T-helper 2 cell treated with Interferon-gamma antibody and Interleukin-4, amounts not matched to agents 100 ng/mL and 5 ng/mL, for 36 hours (primary cell): ENCODE data around the gene MTTP. TPM values are rescaled to one million over a fixed set of nuclear protein-coding genes. Genes with fewer than 3 reads are reported as not detected.

Source experiments
- intact Hi-C: fragments of 100-400 bp; cut with micrococcal nuclease; formaldehyde crosslinking; loops from one replicate; pipeline ENCODE4 v1.15.1; 2023
- total RNA-seq: library from RNA; stranded (reverse); gene quantifications from 2 replicates; pipeline ENCODE4 v1.2.3, GENCODE V29; 2022

Gene MTTP
- total RNA-seq, 1 donor from 2014 or later = not detected

DNA sequence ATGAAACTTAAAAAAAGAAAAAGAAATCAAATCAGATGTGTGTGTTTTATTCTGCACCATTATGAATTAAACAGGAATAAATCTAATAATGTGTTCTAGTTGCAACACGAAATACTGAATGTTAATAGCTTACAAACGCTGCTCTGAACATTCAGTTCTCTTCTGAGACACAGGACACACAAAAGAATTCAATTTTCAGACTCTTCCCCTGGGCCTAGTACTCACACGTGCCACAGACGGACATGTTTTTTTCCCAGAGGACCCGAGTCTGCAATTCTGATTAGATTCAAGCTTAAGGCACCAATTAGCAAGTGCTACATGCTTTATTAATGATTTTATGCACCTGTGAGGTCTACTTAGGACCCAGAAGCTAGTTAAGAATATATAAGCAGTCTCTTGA is 62.5 kb downstream of the MTTP start:
- intact Hi-C loops = no loop called here

- intact Hi-C loops = no loop called here
Measured at GRCh38 chr4:99640676-99641075, 66.1 kb downstream of the MTTP start.

DNA sequence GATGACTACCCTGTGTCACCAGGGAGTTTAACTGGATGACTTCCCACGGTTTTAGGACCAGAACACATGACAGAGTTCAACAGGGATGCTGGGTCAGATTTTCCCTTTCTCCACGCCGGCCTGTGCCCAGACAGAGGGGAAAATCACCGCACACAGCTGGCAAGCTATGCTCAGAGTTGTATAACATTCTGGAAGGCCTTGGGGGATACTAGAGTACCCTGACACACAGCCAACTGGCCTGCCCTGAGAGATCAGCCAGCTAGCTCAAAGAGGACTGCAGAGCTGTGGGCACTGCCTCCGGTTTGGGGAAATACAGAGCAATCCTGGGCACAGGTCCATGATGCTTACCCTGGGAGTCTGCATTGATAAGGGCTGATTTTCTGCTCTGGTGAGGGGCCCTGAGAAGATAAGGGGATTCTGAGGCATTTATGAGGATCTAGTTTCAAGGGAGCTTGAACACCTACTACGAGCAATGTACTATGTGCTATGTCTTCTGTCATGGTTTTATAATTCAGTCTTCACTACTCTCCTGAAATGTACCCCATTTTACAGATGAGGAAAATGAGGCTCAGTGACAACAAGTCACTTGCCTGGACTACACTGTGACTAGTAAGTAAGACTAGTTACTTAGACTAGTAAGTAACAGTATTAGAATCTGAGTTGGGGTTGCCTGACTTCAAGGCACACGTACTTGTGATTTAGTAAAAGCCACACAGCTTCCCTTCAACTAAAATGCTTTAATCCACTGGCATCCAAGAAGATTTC is 68.3 kb downstream of the MTTP start:
- intact Hi-C loops = no loop called here

- intact Hi-C loops = no loop called here
Measured at GRCh38 chr4:99644453-99644852, 69.8 kb downstream of the MTTP start.

GRCh38 chr4:99645036-99645435 is 70.4 kb downstream of the MTTP start:
- intact Hi-C loops = no loop called here

DNA sequence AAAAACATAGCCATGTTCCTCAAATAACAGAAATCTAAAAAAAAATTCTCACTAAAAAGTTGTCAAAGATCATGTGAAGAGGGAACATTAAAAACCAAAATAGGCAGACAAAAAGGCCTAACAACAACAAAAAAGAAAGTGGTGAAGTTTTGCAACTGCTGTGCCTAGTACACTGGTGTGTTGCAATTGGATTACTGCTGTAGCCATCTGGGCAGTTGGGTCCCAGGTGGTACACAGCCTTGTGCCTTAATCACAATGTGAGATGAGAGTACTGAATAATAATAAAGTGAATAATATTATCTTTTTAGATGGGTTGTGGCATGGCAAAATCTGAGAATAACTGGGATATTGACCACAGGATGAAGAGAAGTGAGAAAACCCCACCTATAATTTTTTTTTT is 71.0 kb downstream of the MTTP start:
- intact Hi-C loops = no loop called here

- intact Hi-C loops = no loop called here
Measured at GRCh38 chr4:99647071-99647470, 72.4 kb downstream of the MTTP start.

DNA sequence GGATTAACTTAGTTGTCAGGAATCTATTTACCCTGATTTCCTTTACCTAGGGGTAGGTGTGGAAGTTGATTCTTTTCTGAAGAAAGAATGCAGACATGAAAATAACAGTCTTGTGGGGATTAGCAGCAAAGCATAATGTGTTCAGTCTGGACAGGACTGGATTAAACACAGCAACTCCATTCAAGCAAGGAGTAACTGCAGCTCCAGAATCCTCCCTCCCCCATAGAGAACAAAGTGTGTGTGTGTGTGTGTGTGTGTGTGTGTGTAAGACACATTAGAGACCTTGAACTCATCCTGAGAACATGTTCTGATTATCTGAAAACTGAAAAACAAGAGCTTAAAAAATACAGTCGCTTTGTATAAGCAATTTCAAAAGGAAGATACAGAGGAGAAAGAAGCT is 73.7 kb downstream of the MTTP start:
- intact Hi-C loops = no loop called here

DNA sequence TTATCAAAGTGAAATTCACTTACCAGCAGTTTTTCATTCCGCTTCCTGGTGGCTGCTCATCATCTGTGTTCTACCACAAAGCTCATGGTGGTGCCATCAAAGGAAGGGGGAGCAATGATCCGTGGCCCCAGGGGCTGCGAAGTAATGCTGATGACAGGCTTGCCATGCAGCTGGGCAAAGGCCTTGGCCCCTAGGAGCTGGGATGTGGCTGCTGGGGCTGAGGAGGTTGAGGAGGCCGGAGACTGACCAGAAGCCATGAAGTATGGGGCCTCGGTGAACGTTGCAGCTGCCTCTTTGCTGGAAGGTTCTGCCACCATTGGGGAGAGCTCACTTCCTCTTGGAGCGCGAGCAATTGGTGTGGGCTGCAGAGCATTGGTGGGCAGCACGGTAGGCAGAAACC is 74.6 kb downstream of the MTTP start:
- intact Hi-C loops = no loop called here

DNA sequence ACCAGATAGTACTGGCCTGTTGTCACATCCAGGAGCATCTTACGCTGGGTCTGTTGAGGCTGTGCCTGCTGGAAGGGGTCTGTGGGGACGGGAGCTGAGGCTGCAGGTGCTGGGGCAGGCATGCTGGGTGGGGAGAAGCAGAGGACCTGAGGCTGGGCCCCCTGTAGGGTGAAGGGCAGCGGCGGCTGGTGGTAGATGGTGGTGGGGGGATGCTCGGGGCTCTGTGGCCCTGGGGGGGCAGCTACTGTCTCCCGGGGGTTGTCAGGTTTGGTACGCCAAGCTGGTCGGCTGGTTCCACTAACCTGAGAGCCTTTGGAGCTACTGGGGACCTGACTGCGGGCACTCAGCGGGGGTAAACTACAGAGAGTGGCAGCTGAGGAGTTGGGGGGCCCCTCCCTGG is 75.2 kb downstream of the MTTP start:
- intact Hi-C loops = no loop called here

DNA sequence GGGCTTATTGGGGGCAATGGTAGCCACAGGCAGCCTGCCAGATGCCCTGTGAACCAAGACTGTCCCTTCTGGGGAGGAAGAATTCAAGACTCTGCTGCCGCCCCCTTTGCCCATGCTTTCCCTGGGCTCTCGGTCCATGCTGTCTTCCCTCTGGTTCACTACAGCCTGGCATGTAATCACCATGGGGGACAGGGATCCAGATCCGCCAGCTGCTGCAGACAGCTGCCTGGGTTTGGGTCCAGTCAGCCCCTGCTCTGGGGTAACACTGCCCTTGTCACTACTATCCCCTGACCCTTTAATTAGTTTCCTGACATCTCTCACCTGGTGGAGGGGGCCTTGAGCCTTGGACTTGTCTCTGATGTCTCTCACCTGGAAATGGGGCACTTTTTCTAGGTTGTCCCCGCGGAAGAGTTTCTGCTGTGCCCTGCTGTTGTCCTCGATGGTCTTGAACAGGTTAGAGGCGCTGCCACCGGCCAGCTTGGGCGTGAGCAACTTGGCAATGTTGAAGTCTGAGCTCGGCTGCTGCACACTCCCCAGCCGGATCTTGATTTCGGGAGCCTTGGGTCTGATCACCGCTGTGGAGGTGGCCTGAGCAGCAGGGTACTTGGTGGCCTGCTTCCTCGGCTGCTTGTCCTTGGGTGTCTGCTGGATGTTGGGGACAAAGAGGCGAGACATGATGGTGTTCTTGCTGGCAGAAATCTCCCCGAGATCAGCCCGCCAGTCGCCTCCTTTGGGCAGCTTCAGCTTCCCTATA is 76.6 kb downstream of the MTTP start:
- intact Hi-C loops = no loop called here

GRCh38 chr4:99651811-99652485 is 77.3 kb downstream of the MTTP start:
- intact Hi-C loops = no loop called here

DNA sequence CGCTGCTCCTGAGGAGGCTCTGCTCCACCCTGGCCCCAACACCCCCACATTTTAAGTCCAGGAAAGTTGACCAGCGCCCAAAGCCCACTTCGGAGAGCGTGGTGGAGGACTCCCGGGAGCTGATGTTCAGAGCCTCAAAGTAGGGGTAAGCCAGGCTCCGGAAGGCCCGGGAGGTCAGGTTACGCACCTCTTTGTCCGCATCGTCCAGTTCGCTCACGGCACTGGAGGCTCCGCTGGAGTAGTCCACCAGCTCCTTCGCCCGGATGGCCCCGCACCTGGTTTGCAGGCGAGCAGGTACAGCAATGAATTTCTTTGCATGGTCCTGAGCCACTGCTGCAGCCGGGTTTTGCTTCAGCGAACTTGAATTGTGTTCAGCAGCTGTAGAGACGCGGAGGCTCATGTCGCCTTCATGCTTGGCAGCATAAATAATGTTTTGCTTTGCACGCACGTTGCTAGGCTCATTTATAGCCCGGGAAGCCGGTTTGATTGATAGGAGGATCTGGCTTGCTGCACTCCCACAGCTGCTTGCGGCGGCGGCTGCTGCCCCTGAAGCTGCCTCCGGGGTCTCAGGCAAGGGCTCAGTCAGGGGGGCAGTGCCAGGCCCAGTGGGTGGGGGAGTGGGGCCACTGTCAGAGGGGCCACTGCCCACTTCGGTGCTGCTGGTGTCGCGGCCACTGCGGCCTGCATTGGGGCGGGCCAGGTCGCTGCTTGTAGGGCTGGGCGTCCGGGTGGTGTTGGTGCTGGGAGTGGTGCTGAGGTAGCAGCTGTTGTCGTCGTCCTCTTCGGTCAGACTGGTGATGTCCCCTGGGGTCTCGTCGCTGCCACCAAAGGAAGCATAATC is 78.2 kb downstream of the MTTP start:
- intact Hi-C loops = no loop called here

DNA sequence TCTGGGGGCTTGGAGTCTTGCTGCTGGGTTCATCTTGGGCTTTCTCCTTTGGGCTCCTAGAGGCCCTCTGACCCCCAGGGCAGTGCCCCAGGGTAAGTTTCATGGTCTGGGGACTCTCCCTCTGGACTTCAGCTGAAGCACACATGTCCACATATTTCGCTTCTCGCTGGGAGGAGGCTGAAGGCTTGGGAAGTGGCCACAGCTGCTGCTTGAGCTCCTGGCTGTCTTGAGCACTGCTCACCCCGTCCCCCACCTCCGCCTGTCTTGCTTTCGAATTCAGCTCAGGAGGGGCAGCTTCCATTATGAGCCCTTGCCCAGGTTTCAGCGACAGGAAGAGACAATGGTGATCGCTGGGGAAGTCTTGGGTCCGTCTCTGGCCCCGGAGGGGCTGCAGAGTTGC is 79.3 kb downstream of the MTTP start:
- intact Hi-C loops = no loop called here

DNA sequence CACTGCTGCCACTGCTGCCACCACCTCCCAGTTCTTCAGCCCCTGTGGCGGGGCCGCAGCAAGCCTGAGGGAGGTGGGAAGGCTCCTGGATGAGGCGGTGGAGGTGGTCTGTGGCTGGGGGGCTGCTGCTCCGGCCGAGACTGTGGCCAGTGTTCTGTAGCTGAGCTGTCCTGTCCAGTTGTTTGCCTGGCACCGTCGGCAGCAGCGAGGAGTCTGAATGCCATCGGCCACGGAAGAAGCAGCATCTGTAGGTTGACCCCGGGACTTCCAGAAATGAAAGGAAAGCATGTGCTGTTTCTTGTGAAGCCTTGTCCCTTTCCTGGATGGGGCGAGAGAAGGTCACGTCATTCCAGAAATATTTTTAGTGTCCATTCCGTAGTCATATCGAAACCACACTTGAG is 79.7 kb downstream of the MTTP start:
- intact Hi-C loops = no loop called here

DNA sequence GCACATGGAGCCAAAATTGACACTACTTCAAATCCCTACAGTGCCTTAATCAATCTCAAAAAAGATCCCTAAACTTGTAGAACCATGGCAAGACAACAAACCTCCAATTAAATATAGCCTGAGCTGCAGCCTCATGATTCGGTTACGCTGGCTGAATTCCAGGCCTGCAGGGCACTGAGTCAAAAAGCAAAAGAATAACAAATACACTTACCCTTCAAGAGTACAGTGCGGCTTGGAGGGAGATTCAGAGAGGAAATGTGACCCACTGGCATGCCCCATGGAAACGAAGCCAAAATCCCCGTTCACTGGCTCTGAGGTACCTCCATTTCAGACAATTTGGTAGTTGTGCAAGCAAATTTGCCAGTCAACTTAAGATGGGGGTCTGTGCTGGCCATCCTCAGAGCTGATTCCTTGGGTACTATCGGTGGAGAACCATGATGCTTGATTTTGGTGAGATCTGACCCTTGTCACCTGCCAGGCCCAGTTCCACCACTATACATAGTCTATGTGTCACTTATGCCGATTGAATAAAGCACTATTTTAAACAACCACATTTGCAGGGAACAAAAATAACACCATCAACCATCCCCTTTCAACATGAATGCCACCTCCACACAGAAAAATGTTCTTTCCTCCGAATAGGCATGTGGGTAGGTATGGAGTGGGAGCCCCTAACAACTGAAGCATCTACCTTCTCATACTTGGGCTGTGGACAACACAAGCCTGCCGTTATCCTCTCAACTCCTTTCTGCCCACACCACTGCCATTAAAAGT is 80.9 kb downstream of the MTTP start:
- intact Hi-C loops = no loop called here

GRCh38 chr4:99657798-99658197 is 83.2 kb downstream of the MTTP start, which contains the start of gene C4orf54:
Gene C4orf54 (minus strand): TSS chr4:99657828. CDS start chr4:99654648, 3,180 bp downstream.
- intact Hi-C loops = no loop called here

DNA sequence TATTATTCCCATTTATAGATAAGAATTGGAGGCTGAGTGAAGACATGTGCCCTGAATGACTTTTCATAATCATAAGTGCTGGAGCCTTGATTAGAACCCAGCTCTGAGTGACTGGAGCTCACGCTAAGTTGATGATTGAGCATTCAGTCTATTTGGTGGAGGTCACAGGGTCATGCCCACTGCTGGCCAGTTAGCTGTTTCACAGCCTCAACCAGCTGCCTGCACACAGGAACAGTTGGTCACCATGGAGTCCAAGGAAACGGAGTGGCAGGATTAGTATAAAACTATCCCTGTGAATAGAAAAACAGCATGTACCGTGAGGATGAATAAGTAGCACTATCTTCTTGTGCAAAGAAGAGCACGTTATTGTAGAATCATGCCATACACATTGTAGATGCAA is 84.0 kb downstream of the MTTP start:
- intact Hi-C loops = no loop called here

- intact Hi-C loops = no loop called here
Measured at GRCh38 chr4:99661907-99662306, 87.3 kb downstream of the MTTP start.

GRCh38 chr4:99664716-99665115 is 90.1 kb downstream of the MTTP start:
- intact Hi-C loops = no loop called here

GRCh38 chr4:99665983-99666382 is 91.4 kb downstream of the MTTP start:
- intact Hi-C loops = no loop called here
